Mucosa of stomach (tissue), 1 donor: ENCODE results near the gene SLC9A8.

ENCODE experiments used
- H3K27me3 ChIP-seq: one replicate; pipeline ENCODE4 v1.7.0; 2013; ENCODE audit warnings: mild to moderate bottlenecking, low read length; ENCODE audit not compliant: control insufficient read depth, insufficient read depth
- H3K36me3 ChIP-seq: one replicate; pipeline ENCODE4 v1.7.0; 2013; ENCODE audit warnings: low read length; ENCODE audit not compliant: control insufficient read depth, insufficient read depth
- H3K4me1 ChIP-seq: one replicate; pipeline ENCODE4 v1.7.0; 2013; ENCODE audit warnings: mild to moderate bottlenecking, low read length; ENCODE audit not compliant: control insufficient read depth, insufficient read depth
- H3K4me3 ChIP-seq: one replicate; pipeline ENCODE4 v1.7.0; 2013; ENCODE audit warnings: low read length
- H3K9ac ChIP-seq: one replicate; pipeline ENCODE4 v1.7.0; 2013; ENCODE audit warnings: mild to moderate bottlenecking, low read length, moderate library complexity
- H3K9me3 ChIP-seq: one replicate; pipeline ENCODE4 v1.7.0; 2013; ENCODE audit warnings: mild to moderate bottlenecking, low read length, moderate library complexity; ENCODE audit not compliant: control insufficient read depth
- donor health status: Pancreatic carcinoma.

SLC9A8 gene

GRCh38 chr20:49880177-49880576, 67.5 kb downstream of the SLC9A8 start:
- Histone ChIP-seq H3K9me3 (no peaks in the 10 kb centered on the region), H3K4me3 (no peak overlapping the region), H3K27me3 (no peaks in the 10 kb centered on the region), H3K36me3 (peaks cover 3% of the 10 kb centered on the region), H3K4me1 (peaks cover 11% of the 10 kb centered on the region), H3K9ac (no peak overlapping the region)

GRCh38 chr20:49880724-49881445, 68.3 kb downstream of the SLC9A8 start:
- Histone ChIP-seq H3K9me3 (no peaks in the 10 kb centered on the region), H3K36me3 (peaks cover 7% of the 10 kb centered on the region), H3K4me3 (no peak overlapping the region), H3K9ac (no peak overlapping the region), H3K27me3 (no peaks in the 10 kb centered on the region), H3K4me1 (peaks cover 11% of the 10 kb centered on the region)

GRCh38 chr20:49882171-49882970, 69.7 kb downstream of the SLC9A8 start:
- Histone ChIP-seq H3K36me3 (peaks cover 7% of the 10 kb centered on the region), H3K9me3 (no peaks in the 10 kb centered on the region), H3K4me1 (peaks cover 9% of the 10 kb centered on the region), H3K4me3 (no peak overlapping the region), H3K9ac (no peak overlapping the region), H3K27me3 (no peaks in the 10 kb centered on the region)

DNA sequence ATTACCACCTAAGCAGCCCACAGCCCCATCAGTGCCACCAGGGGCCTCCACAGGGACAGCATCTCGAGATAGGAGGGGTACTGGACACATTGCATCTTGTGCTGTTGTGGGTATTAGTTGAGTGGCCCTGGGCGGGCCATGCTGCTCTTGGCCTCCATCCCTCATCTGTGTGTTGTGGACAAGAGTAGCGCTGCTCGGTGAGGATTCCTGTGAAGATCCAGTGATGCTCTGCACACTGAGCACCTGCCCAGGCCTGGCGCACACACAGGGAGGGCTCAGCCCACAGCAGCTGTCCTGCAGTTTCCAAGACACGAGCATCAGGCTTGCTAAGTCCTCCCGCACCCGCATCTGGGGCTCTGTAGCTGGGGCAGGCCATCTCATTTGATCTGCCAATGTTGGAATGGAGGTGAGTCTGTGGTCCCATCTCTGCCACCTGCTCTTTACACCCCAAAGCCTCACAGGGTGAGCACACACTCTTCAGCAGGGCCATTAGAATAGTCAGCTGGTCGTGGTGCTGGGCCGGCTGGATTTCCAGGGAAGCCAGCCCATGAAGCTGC, 70.7 kb downstream of the SLC9A8 start:
- Histone ChIP-seq H3K4me1 (peaks cover 7% of the 10 kb centered on the region), H3K4me3 (no peak overlapping the region), H3K9ac (no peak overlapping the region), H3K27me3 (no peaks in the 10 kb centered on the region), H3K9me3 (no peaks in the 10 kb centered on the region), H3K36me3 (peaks cover 7% of the 10 kb centered on the region)

GRCh38 chr20:49885558-49886332, 73.1 kb downstream of the SLC9A8 start:
- Histone ChIP-seq H3K27me3 (no peaks in the 10 kb centered on the region), H3K36me3 (peaks cover 7% of the 10 kb centered on the region), H3K4me3 (no peak overlapping the region), H3K9me3 (no peaks in the 10 kb centered on the region), H3K4me1 (peaks cover 26% of the 10 kb centered on the region), H3K9ac (no peak overlapping the region)

GRCh38 chr20:49886571-49887213, 74.1 kb downstream of the SLC9A8 start:
- Histone ChIP-seq H3K9ac (no peak overlapping the region), H3K4me1 (peaks cover 31% of the 10 kb centered on the region), H3K27me3 (no peaks in the 10 kb centered on the region), H3K4me3 (no peak overlapping the region), H3K36me3 (peaks cover 7% of the 10 kb centered on the region), H3K9me3 (no peaks in the 10 kb centered on the region)

DNA sequence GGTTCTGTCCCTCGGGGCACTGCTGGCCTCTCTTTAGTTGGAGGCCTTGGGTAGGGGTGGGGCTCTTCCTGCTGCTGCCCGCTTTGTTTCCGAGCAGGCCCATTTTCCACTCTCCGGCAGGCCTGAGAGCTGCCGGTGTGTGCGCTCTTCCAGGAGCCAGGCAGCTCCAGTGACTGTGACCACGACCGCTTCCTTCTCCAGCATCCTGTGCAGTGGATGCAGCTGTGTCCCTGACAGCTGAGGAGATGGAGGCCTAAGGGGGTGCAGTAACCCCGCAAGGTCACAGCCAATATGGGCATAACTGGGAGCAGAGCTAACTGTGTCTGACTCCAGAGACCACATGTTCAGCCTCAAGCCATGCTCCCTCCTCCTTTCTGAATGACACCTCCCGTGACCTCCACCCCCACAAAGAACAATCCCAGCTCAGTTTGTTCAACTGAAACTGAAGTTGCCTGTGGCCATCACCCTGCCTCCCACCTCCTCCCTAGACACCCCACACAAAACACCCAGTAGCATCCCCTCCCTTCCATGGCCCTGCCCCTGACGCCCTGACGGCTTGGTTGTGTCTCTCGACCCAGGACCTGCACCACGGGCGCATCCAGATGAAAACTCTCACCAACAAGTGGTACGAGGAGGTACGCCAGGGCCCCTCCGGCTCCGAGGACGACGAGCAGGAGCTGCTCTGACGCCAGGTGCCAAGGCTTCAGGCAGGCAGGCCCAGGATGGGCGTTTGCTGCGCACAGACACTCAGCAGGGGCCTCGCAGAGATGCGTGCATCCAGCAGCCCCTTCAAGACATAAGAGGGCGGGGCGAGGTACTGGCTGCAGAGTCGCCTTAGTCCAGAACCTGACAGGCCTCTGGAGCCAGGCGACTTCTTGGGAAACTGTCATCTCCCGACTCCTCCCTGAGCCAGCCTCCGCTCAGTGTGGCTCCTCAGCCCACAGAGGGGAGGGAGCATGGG, 74.9 kb downstream of the SLC9A8 start:
- Histone ChIP-seq H3K36me3 (peaks cover 7% of the 10 kb centered on the region), H3K4me1 (peaks cover 32% of the 10 kb centered on the region), H3K4me3 (no peak overlapping the region), H3K9ac (no peak overlapping the region), H3K27me3 (no peaks in the 10 kb centered on the region), H3K9me3 (no peaks in the 10 kb centered on the region)

GRCh38 chr20:49888212-49889000, 75.8 kb downstream of the SLC9A8 start:
- peaks cover 7% of the 10 kb centered on the region for H3K36me3 ChIP-seq
- no peaks in the 10 kb centered on the region for H3K27me3 ChIP-seq
- H3K9ac ChIP-seq = no peak overlapping the region
- no peak overlapping the region for H3K4me3 ChIP-seq
- H3K4me1 ChIP-seq = peaks cover 41% of the 10 kb centered on the region
- H3K9me3 ChIP-seq = no peaks in the 10 kb centered on the region

DNA sequence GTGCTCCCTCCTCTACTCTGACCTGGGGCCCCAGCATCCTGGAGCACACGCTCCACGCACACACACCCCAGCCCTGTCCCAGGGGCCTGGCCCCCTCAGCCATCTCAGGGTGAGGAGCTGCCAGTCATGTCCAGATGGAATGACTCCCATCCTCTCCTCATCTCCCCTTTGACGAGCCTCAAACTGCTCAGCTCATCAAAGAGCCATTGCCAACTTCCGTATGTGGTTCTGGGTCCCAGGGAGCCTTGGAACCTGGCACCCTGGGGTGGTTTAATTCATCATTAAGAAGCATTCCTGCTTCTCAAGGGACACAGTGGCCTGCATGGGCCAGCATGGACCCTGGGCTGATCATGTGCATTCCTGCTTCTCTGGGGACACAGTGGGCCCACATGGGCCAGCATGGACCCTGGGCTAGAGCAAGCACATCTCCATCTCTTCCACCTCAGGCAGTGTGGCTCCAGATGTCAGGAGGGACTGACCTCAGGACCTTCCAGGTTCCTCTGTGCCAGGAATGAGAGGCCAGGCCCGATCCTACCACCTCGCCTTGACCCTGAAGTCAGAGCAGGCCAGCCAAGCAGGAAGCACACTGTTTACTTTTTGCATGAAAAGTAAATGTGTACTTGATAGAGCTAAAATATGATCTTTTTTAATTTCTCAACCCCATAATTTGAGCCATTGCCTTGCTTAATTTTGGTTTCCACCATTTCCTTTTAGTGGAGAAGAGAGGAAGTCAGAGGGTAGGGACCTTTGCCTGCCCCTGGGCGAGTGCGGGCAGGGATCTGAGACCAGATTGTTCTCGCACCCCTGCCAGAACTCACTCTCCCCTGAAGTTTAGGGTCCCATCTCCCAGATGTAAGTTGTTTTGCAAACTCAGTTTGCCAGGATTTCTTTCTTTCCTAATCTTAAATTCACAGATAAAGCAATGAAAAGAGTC, 76.6 kb downstream of the SLC9A8 start:
- no peak overlapping the region for H3K4me3 ChIP-seq
- H3K27me3 ChIP-seq = no peaks in the 10 kb centered on the region
- no peak overlapping the region for H3K9ac ChIP-seq
- H3K36me3 ChIP-seq = peaks cover 4% of the 10 kb centered on the region
- H3K9me3 ChIP-seq = no peaks in the 10 kb centered on the region
- H3K4me1 ChIP-seq = peaks cover 43% of the 10 kb centered on the region
